ENCODE results near the gene ZNF391.
"Not testable (repeated sequence)": the region's sequence is repeated elsewhere in the genome, so short reads cannot be mapped to it uniquely, and the experiment has no call there.

ZNF391 gene

DNA sequence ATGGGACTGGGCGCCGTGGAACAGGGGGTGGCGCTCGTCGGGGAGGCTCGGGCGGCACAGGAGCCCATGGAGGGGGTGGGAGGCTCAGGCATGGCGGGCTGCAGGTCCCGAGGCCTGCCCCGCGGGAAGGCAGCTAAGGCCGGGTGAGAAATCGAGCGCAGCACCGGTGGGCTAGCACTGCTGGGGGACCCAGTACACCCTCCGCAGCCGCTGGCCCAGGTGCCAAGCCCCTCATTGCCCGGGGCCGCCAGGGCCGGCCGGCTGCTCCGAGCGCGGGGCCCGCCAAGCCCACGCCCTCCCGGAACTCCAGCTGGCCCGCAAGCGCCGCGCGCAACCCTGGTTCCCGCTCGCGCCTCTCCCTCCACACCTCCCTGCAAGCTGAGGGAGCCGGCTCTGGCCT, 36.3 kb downstream of the ZNF391 start:
- DNase-seq: not testable (repeated sequence)

DNA sequence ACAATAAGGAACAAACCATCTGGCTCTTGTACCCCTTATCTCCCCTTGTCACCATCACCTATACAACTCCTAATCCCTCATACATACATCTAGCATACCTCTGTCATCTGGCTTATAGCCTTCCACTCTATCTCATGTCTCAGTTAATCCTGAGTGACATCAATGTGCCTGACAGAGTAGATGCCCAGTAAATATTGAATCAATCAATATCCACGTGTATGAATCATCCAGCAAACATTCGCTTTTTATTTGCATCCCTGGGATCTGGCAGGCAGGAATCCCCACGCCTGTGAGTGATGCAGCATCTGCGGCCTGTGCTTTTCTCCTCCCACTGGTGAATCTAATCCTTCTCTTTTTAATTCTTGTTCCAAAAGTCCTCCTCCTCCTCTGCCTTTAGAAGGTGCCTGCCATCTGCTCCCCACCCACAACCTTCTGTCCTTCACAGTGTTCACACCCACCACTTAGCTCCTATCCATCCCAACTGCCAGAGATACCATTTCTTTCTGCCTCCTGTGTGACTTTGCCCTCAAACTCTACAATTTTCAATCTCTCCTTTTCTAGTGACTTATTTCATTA, 37.6 kb downstream of the ZNF391 start:
- no peak for DNase-seq

DNA sequence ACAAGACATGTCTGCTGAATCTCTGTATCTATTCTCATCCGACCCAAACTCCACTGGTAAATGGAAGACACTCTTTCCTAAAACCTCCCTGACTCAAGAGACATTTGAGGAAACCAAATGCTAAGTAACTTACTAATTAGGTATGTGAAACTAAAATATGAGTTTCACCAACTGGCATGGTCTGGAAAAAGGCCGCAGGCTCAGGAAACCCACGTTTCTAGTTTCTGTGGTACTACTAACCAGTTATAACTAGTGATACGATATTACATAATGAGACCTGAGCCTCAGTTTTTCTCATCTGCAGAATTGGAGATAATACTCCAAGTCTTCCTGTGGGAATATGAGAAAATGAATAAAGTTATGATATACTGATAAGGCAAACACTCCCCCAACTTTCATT, 39.9 kb downstream of the ZNF391 start:
- DNase-seq: no peak

DNA sequence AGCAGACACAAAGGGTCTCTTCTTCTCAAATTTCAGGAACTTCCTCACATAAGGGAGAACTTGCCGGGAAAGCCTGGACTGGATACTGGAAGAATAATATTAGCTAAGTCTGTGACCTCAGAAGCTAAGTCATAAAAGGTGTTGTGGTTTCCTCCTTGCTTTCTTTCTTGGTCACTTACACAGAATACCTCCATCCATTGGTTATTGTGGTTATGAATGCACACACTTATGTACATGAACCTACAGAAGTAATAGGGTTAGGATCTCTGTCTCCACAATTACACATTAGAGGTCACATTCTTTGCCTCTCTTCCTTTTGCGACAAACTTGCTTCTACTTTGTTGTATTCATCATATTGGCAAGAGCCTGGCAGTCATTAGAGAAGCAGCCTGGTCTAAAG, 40.4 kb downstream of the ZNF391 start:
- DNase-seq: no peak

DNA sequence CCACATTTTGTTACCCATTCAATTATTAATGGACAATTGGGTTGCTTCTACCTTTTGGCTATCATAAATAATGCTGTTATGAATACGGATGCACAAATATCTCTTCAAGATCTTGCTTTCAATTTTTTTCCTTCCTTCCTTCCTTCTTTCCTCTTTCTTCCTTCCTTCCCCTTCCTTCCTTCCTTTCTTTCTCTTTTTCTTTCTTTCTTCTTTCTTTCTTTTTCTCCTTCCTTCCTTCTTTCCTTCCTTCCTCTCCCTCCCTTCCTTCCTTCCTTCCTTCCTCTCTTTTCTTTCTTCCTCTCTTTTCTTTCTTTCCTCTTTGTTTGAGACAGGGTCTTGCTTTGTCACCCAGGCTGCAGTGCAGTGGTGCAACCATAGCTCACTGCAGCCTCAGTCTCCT, 45.2 kb downstream of the ZNF391 start:
- no peak for DNase-seq

DNA sequence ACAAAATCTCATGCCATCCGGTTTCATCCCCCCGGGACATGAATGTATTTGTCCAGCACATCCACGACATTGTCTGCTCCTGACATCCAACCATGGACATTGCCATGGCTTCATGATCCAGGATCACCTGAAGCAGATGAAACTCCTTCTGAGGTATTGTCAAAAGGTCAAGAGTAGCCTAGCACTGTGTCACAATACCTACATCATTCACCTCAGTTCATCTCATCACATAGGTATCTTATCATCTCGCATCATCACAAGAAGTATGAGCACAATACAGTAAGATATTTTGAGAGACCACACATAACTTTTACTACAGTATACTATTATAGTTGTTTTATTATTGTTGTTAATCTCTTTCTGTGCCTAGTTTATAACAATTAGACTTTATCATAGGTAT, 50.8 kb downstream of the ZNF391 start:
- DNase-seq: no peak

DNA sequence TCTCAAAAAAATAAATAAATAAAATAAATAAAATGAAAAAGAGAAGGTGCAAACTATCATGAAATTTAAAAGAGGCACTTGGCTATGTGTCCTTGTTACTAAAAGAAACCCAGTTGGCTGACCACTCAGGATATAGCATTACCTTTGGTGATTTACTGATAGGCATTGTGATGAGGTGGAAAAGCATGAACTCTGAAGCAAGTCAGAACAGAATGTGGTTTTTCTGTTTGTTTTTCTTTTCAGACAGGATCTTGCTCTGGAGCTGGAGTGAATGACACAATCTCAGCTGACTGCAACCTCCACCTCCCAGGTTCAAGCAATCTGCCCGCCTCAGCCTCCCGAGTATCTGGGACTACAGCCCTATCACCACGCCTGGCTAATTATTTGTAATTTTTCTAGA, 52.4 kb downstream of the ZNF391 start:
- DNase-seq: no peak

DNA sequence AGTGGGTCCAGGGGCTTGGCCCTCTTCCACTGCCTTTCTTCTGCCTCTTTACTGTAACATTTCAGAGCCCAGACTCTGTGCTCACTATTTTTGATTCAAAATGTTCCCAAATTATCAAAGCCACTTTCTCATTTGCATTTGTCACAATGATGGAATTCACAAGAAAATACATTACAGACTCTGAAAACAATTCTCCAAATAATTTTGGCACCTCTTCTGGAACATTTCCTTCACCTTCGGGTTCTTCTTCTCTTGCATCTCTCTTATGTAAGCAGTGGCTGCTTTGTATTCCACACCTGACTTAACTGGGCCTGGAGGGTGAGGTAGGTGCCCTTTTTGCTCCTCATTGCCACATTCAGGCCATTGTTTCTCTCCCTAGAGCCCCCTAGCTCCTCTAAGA, 54.4 kb downstream of the ZNF391 start:
- DNase-seq: no peak

DNA sequence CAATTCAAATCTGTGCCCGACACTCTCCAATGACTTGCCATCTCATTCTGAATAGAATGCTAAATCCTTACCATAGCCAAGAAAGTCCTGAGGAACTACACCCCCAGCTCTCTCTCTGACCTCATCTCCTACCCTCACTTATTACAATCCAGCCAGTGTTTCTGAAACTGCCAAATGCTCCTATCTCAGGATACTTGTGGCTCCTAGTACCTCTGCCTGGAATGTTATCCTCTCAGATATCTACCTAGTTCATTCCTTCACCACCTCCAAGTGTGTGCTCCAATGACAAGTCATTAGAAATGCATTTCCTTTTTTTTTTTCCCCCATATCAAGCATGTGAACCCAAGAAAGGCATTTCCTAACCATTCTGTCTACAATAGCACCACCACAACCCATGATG, 59.9 kb downstream of the ZNF391 start:
- no peak for DNase-seq

DNA sequence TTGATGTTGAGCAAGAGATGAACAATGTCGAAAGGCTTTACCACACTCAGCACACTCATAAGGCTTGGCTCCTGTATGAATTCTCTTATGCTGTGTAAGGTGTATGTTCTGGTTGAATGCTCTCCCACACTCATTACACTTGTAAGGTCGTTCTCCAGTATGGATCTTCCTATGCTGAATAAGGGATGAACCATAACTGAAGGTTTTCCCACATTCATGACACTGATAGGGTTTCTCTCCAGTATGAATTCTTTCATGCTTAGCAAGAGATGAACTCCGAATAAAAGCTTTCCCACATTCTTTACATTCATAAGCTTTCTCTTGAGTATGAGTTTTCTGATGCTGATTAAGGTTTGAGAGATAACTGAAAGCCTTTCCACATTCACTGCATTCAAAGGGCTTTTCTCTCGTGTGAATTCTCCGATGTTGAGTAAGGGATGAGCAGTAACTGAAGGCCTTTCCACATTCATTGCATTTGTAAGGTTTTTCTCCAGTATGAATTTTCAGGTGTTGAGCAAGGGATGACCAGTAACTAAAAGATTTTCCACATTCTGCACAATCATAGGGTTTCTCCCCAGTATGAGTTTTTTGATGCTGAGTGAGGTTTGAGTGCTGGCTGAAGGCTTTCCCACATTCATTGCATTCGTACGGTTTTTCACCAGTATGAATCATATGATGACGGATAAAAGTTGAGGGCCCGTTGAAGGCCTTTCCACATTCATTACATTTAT, 63.3 kb downstream of the ZNF391 start:
- no peak for DNase-seq

DNA sequence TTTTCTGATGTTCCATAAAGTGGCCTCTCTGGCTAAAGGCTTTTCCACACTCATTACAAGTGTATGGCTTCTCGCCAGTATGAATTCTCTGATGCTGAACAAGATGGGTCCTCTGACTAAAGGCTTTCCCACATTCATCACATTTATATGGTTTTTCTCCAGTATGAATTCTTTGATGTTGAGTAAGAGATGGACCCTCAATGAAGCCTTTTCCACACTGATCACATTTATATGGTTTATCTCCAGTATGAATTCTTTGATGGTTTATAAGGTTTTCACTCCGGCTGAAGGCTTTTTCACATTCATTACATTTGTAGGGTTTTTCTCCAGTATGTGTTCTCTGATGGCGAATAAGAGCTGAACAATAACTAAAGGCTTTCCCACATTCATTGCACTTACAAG, 63.9 kb downstream of the ZNF391 start:
- no peak for DNase-seq
